Fibroblast of the aortic adventitia (primary cell): ENCODE measurements around the gene PLCG2. TPM values are rescaled to one million over a fixed set of nuclear protein-coding genes. Genes with fewer than 3 reads are reported as not detected.
"Not testable (repeated sequence)": the region's sequence is repeated elsewhere in the genome, so short reads cannot be mapped to it uniquely, and the experiment has no call there.

Experiments
- DNase-seq: peaks from one replicate; pipeline ENCODE4 v3.0.0-alpha.2; 2010; ENCODE audit warnings: low read depth
- H3K4me3 ChIP-seq: 2 replicates; pipeline ENCODE4 v1.5.1; 2011; ENCODE audit warnings: low read depth, mild to moderate bottlenecking, control low read depth, low read length, moderate library complexity
- CTCF ChIP-seq: IDR thresholded peaks from 2 replicates; pipeline ENCODE4 v1.5.1; 2011; ENCODE audit warnings: mild to moderate bottlenecking, low read length, control low read depth, inconsistent platforms; ENCODE audit not compliant: insufficient read depth
- total RNA-seq: library from RNA; depleted of rRNA; stranded (reverse); fragments of >200 nt; gene quantifications from 2 replicates; pipeline ENCODE4 v1.2.3, GENCODE V29; 2012; ENCODE audit warnings: low replicate concordance

The PLCG2 gene
- total RNA-seq, 1 donor = 0.09 TPM

- no peak for TF ChIP-seq CTCF
These were observed 24.2 kb upstream of the PLCG2 start for GRCh38 chr16:81754858-81755257.

GRCh38 chr16:81755915-81756614 is 23.0 kb upstream of the PLCG2 start:
- no peak for TF ChIP-seq CTCF
- DNase-seq = no peak
- no peak overlapping the region for H3K4me3 ChIP-seq

More at GRCh38 chr16:81754858-81755257, 24.2 kb upstream of the PLCG2 start:
- DNase-seq = no peak
- H3K4me3 ChIP-seq = no peak overlapping the region

DNA sequence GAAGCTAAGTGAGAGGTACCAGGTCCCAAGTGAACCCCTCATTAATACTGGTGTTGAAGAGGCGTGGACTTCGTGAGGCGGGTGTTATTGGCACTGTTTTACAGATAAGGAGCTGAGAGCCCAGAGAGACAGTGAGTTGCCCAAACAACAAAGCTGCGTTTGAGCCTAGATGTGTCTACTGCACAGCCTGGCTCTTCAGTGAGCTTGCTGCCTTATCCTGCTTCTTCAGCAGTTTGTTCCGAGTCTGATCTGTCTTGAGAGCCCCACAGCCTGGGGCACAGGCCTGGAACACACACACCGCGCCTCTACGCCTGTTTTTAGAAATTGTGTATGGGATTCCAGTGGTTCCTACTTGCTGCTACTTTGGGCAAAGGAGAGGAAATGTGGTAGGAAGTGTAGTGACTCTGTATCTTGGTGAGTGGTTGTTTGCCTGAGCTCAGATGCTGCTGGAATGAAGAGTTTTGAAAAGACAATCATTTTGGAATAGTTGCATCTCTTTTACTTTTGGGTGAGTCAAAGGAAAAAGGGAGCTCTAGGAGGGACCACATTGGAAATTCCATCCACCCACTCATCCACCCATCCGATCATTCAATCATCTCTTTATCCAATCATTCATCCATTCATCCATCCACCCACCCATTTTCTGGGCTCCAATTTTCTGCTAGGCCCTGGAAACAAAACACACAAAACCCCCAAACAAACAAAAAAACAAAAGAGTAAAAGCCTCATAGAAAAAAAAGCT is 22.3 kb upstream of the PLCG2 start:
- TF ChIP-seq CTCF = no peak
- no peak overlapping the region for H3K4me3 ChIP-seq
- DNase-seq = no peak

GRCh38 chr16:81758376-81758775 is 20.7 kb upstream of the PLCG2 start:
- no peak overlapping the region for H3K4me3 ChIP-seq
- DNase-seq = no peak
- TF ChIP-seq CTCF = no peak

DNA sequence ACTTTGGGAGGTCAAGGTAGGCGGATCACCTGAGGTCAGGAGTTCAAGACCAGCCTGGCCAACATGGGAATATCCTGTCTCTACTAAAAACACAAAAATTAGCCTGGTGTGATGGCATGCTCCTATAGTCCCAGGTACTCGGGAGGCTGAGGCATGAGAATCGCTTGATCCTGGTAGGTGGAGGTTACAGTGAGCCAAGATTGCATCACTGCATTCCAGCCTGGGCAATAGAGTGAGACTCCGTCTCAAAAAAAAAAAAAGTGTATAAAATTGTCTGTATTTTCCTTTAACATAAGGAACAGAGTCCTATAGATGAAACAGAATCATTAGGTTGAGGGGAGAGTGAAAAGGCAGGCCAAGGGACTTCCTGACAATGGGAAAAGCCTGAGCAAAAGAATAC is 16.8 kb upstream of the PLCG2 start:
- not testable (repeated sequence) for DNase-seq, H3K4me3 ChIP-seq

- no peak for TF ChIP-seq CTCF
- DNase-seq = no peak
- no peak overlapping the region for H3K4me3 ChIP-seq
These were observed 13.8 kb upstream of the PLCG2 start for GRCh38 chr16:81765111-81765919.

GRCh38 chr16:81765969-81766368 is 13.1 kb upstream of the PLCG2 start:
- no peak for TF ChIP-seq CTCF
- no peak for DNase-seq
- H3K4me3 ChIP-seq = no peak overlapping the region
